Measurements from ENCODE around the gene MAGI2.

DNA sequence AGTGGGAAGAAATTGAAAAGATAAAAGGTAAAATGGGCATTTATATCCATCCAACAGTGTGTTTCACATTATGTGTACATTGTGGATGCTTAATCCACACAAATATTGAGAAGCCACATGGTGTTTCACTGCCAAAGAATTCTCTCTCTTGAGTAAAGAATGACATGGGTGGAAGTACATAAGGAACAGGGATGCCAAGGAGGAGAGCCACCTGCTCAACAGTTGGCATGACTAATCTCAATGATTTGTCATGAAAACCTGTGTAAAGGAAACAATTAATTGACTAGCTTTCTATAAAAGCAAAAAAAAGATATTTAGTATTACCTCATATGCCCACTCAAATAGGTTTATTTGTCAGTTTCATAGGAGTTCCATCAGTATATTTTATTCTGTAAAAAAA is 43.1 kb downstream of the MAGI2 start:
- TF ChIP-seq MEIS2 (CRISPR knock-in tag; IDR thresholded peaks at IDR 0.05) (no peak), SUZ12 (IDR thresholded peaks at IDR 0.05; ENCODE audit: low read depth, low read length) (no peak), ATAD3A (CRISPR knock-in tag; IDR thresholded peaks at IDR 0.05) (no peak)
- TF ChIP-seq, protein P1, sequence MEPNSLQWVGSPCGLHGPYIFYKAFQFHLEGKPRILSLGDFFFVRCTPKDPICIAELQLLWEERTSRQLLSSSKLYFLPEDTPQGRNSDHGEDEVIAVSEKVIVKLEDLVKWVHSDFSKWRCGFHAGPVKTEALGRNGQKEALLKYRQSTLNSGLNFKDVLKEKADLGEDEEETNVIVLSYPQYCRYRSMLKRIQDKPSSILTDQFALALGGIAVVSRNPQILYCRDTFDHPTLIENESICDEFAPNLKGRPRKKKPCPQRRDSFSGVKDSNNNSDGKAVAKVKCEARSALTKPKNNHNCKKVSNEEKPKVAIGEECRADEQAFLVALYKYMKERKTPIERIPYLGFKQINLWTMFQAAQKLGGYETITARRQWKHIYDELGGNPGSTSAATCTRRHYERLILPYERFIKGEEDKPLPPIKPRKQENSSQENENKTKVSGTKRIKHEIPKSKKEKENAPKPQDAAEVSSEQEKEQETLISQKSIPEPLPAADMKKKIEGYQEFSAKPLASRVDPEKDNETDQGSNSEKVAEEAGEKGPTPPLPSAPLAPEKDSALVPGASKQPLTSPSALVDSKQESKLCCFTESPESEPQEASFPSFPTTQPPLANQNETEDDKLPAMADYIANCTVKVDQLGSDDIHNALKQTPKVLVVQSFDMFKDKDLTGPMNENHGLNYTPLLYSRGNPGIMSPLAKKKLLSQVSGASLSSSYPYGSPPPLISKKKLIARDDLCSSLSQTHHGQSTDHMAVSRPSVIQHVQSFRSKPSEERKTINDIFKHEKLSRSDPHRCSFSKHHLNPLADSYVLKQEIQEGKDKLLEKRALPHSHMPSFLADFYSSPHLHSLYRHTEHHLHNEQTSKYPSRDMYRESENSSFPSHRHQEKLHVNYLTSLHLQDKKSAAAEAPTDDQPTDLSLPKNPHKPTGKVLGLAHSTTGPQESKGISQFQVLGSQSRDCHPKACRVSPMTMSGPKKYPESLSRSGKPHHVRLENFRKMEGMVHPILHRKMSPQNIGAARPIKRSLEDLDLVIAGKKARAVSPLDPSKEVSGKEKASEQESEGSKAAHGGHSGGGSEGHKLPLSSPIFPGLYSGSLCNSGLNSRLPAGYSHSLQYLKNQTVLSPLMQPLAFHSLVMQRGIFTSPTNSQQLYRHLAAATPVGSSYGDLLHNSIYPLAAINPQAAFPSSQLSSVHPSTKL (CRISPR knock-in tag; IDR thresholded peaks at IDR 0.05), result no peak
- TF ChIP-seq, protein P2, sequence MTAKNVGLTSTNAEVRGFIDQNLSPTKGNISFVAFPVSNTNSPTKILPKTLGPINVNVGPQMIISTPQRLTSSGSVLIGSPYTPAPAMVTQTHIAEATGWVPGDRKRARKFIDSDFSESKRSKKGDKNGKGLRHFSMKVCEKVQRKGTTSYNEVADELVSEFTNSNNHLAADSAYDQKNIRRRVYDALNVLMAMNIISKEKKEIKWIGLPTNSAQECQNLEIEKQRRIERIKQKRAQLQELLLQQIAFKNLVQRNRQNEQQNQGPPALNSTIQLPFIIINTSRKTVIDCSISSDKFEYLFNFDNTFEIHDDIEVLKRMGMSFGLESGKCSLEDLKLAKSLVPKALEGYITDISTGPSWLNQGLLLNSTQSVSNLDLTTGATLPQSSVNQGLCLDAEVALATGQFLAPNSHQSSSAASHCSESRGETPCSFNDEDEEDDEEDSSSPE (CRISPR knock-in tag; IDR thresholded peaks at IDR 0.05), result no peak
- TF ChIP-seq, protein P3, sequence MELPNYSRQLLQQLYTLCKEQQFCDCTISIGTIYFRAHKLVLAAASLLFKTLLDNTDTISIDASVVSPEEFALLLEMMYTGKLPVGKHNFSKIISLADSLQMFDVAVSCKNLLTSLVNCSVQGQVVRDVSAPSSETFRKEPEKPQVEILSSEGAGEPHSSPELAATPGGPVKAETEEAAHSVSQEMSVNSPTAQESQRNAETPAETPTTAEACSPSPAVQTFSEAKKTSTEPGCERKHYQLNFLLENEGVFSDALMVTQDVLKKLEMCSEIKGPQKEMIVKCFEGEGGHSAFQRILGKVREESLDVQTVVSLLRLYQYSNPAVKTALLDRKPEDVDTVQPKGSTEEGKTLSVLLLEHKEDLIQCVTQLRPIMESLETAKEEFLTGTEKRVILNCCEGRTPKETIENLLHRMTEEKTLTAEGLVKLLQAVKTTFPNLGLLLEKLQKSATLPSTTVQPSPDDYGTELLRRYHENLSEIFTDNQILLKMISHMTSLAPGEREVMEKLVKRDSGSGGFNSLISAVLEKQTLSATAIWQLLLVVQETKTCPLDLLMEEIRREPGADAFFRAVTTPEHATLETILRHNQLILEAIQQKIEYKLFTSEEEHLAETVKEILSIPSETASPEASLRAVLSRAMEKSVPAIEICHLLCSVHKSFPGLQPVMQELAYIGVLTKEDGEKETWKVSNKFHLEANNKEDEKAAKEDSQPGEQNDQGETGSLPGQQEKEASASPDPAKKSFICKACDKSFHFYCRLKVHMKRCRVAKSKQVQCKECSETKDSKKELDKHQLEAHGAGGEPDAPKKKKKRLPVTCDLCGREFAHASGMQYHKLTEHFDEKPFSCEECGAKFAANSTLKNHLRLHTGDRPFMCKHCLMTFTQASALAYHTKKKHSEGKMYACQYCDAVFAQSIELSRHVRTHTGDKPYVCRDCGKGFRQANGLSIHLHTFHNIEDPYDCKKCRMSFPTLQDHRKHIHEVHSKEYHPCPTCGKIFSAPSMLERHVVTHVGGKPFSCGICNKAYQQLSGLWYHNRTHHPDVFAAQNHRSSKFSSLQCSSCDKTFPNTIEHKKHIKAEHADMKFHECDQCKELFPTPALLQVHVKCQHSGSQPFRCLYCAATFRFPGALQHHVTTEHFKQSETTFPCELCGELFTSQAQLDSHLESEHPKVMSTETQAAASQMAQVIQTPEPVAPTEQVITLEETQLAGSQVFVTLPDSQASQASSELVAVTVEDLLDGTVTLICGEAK (IDR thresholded peaks at IDR 0.05), result no peak
- TF ChIP-seq, protein P3 (CRISPR knock-in tag; IDR thresholded peaks at IDR 0.05), result no peak
